Stimulated activated CD8-positive, alpha-beta memory T cell treated with anti-CD3 and anti-CD28 coated beads, Interleukin-2, amount 100 ng/mL, for 1 hour (primary cell): Measurements from ENCODE around the gene RAI14.

Experiments used
- DNase-seq, 2 donors: peaks; one replicate each; pipeline ENCODE4 v3.0.0-alpha.2; 2020; ENCODE audit warnings: low read depth in 2 of 2

The RAI14 gene

DNA sequence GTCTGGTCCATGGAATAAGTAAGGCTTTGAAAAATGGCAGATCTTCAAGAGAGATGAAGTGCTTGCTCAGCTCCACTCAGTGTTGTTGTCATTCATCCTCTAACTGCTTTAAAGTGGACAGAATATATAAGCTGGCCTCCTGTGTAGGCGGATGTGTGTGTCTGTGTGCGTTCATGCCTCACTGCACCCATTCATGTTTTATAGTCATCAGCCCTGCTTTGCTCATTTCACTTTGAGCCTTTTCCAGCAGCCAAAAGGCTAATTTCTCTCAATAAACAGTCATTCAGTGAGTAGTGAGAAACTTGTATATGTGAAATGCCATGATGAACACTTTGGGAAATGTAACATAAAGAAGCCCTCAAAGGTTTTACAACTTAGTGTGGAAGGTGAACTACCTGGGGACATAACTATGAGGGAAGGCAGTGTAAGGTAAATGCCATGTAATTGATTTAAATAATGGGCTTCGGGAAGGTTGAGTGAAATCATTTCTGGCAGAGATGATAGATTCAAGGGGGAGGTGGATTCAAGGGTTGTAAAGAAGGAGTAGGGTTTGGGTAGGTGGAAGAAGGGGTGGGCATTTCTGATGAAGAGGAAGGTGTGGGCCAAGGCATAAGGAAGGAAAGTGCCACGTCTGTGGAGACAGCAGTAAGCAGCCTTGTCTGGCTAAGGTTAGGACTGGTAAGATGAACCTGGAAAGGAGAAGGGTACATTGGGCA, 198.5 kb downstream of the RAI14 start:
- no peak for DNase-seq

- no peak for DNase-seq
Measured at GRCh38 chr5:34857161-34857560, 201.0 kb downstream of the RAI14 start.

GRCh38 chr5:34857894-34858293, 201.8 kb downstream of the RAI14 start:
- DNase-seq = no peak

GRCh38 chr5:34858790-34859189, 202.7 kb downstream of the RAI14 start:
- no peak for DNase-seq

DNA sequence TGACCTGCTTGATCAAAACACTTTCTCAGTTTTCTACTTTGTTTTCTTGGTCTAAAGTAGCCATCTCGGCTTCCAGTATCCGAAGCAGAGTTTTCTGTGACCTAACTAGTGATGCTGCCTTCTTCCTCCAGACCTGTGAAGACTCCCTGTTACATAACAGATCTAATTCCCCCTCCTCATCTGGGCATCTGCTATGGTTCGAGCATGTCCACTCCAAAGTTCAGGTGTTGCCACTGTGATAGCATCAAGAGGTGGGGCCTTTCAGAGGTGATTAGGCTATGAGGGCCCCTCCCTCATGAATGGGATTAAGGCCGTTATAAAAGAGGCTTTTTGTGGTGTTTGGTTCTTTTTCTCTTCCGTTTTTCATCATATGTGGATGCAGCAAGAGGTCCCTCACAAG, 203.1 kb downstream of the RAI14 start:
- no peak for DNase-seq

GRCh38 chr5:34863946-34864345, 207.8 kb downstream of the RAI14 start:
- no peak for DNase-seq

DNA sequence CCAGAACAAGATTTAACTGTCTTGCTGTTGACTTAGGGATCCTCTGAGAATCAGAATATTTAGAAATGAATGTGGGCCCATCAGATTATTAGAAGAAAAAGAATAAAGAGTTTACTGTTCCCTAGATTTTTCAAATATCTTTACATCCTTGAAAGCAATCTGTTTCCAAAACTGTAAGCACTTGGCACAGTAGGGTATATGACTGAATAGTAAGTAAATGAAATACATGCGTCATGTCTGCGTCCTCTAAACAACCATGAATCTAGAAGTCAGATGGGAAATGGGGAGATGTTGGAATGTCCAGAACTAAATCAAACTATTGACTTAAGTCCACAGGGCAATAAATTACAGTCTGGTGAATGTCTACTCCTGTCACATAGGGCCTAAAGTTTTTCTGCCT, 209.0 kb downstream of the RAI14 start:
- DNase-seq = no peak

DNA sequence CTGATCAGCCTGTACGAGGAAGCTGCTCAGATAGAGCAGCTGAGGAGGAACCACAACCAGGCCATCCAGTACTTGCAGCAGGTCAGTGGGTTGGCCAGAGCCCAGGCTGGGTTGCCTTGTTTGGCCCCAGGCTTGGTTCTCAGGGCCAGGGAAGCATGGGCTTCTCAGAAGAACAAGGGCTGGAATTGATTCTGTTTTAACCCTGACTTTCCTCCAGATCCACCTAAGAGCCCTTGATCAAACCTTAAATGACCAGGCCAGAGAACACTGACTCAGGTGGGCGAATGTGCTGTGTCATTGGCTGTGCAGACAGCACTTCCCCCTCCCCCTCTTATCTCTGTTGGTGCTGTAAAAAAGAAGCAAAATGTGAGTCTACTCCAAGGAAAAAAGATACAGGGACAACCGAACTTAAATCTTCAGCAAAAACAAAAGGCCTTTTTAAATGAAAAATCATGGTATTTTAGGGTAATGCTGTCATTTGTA, 210.9 kb downstream of the RAI14 start:
- DNase-seq = no peak

DNA sequence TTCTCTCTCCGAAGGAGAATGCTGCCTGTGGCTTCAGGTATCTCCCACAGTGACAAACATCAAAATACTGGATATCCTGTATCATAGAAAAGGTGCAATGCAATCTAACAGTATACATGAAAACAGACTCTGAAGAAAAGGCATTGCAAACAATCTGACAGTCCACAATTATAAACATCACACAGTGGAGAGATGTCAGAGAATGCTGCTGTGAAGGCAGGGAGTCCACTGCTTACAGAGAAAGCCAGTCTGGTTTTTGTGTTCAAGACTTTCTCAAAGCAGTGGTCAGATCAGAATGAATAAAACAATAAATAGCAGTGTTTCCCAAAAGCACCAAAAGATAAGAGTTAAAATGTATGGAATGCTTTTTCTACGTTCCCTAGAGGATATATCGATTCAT, 211.5 kb downstream of the RAI14 start:
- no peak for DNase-seq

- DNase-seq = no peak
Measured at GRCh38 chr5:34868791-34869190, 212.7 kb downstream of the RAI14 start.

DNA sequence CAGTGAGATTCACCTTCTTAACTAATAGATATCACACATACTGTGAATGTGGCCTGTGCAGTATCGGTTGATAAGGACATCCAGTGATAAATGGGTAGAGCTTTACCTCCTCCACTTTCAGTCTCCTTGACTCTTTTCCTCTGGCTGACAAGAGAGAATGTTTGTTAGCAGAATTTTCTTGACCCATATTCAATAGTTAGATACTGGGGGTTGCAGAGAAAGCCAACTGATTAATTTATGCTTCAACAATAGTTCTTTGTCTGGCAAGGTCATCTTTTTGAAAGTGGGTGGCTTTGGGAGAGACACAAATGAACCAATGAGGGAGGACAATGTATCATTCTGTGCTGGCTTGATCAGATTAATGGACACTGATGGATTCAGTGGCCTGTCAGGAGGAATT, 213.1 kb downstream of the RAI14 start:
- DNase-seq = no peak

- DNase-seq = no peak
Measured at GRCh38 chr5:34870382-34870781, 214.3 kb downstream of the RAI14 start.

DNA sequence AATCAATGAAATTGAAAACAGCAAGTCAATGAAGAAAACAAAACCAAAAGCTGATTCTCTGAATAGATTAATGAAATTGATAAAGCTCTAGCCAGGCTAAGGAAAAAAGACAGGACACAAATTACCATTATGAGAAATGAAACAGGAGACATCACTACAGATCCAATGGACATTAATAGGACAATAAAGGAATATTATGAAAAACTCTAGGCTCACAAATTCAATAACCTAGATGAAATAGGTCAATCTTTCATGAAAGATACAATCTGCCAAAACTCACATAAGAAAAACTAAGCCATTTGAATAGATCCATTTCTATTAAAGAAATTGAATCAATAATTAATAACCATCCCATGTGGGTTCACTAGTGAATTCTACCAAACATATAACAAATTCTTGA, 220.1 kb downstream of the RAI14 start:
- no peak for DNase-seq

DNA sequence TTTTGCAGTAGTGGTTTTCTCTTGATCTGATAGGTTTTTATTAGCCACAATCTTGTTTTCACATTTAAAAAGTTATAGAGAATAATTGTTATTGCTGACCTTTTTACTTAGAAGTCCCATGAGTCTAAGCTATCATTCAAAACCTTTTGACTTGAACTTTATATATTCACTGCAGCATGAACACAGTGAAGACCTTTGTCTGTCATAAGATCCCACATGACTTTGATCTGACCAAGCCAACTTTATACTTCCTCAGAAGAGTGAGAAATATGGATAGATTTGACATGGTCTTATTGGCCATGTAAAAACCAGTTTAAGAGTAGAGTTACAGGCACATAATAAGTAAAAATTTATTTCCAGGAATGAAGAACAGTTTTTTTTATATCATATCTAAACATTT, 225.1 kb downstream of the RAI14 start:
- DNase-seq = no peak
